Activated CD8-positive, alpha-beta memory T cell treated with anti-CD3 and anti-CD28 coated beads, Interleukin-2, amount 50 U/mL, for 48 hours (primary cell): ENCODE results near the gene IL4I1.
"Not testable (repeated sequence)": the region's sequence is repeated elsewhere in the genome, so short reads cannot be mapped to it uniquely, and the experiment has no call there.

Experiments
- DNase-seq: peaks from one replicate; pipeline ENCODE4 v3.0.0-alpha.2; 2020

IL4I1 gene, protein sequence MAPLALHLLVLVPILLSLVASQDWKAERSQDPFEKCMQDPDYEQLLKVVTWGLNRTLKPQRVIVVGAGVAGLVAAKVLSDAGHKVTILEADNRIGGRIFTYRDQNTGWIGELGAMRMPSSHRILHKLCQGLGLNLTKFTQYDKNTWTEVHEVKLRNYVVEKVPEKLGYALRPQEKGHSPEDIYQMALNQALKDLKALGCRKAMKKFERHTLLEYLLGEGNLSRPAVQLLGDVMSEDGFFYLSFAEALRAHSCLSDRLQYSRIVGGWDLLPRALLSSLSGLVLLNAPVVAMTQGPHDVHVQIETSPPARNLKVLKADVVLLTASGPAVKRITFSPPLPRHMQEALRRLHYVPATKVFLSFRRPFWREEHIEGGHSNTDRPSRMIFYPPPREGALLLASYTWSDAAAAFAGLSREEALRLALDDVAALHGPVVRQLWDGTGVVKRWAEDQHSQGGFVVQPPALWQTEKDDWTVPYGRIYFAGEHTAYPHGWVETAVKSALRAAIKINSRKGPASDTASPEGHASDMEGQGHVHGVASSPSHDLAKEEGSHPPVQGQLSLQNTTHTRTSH

DNA sequence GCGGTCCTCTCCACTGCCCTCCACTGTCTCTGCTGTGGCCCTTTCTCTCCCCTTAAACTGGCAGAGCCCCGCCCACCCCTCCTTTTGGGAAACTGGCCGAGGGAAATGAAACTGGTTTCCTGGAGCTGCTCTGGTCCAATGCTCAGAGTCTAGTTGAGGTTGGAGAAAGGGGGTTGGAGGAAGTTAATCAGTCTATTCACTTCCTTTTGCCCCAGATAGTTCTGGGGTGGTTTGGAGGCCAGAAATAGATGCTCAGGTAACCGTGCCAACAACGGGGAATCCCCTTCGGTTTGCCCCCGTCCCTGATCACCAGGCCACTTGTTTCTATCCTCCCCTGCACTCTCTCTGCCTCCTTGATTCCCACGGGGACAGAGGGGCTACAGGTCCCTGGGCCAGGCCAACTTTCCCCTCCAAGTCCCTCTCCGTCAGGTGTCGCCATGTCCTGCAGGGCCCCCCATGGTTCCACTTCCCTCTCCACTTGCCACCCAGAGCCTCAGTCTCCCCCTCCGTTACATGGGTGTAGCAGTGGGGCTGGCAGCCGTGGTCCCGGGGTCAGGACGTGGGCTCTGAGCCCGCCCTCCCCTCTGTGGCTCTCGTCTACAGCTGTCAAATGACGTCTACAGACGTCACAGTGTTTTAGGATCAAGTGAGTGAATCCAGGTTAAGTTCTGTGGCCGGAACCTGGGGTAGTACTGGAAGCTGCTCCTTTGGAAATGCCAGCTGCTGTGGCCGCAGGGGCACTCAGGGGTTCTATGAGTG, at the start of gene IL4I1:
Gene IL4I1 (minus strand): TSS at position 25 of the 759 bp plus-strand sequence. CDS start 727 bp downstream, outside the sequence.
- DNase-seq, result peak; percentile 78

DNA sequence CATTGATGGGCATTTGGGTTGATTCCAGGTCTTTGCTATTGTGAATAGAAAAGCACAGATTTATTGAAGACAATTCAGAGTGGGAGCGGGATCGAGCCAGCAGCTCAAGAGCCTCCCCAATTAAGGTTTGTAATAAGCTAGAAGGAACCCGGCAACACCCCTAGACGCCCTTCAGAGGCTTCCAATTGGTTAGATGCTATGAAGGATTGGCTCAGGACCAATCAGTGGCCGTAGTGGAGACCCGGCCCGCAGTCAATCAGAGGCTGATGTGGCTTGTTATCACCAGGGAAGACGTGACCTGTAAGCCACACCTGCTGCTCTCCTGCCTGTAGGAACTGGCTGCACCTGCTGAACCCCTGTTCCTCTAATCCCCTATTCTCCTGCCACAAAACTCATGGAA, 49.7 kb upstream of the IL4I1 start:
- DNase-seq, result no peak

- not testable (repeated sequence) for DNase-seq
These were observed 47.9 kb upstream of the IL4I1 start for GRCh38 chr19:49944567-49944966.

DNA sequence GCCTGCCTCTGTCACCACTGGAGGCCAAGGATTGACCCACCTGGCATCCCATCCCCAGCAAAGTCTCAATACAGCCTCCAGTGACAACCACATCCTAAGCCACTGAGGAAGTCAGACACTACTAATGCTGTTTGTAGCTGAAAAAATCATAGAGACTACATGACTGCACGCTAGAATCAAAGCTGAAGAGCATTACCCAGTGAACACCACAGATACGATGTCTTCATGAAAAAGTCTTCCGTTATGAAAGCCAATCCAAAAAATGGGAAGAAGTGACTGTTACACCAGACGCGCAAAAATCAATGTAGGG, 43.8 kb upstream of the IL4I1 start:
- no peak for DNase-seq

GRCh38 chr19:49939721-49940481, 43.2 kb upstream of the IL4I1 start:
- DNase-seq, result no peak

DNA sequence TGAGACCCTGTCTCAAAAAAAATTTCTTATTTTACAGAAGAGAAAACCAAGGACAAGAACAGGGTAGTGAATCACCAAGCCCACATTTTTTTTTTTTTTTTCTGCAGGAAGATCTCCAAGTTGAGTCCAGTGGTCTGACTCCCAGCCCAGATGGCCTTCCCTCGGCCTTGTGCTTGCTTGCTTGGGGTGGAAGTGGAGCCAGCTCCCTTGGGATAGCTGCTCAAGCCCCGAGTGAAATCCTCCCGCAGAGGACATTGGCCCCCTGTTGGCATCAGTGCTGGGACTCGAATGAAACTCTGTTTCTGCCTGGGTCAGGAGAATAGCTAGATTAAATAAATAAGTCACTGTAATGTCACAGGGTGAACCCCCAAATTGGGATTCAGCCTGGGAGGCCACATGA, 42.0 kb upstream of the IL4I1 start:
- no peak for DNase-seq

DNA sequence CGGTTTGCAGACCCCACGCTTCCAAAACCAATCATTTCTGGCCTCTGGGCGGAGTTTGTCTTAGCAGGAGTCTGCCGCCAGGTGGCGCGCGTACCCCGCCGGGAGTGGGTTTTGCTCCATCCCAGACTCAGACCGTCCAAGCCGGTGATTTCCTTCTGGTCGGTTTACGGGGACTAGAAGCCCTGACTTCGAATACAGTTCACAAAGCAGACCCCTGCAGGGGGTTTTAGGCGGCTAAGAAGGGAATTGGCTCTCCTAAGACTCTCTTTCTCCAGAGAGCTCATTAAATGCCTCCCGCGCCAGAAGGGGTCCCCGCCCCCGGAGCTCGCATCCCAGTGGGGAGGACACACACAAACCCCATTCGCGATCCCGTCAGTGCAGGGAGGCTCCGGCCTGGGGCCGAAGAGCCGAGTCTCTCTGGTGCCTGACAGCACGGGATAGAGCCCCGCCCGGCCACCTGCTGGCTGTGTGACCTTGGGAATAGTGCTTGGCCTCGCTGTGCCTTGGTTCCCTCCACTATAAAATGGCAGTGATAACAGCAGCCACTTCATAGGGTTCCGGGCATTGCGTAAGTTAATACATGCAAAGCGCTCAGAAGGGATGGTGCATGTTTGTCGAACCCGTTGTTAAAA, 41.2 kb upstream of the IL4I1 start:
- peak; percentile 98 for DNase-seq

- DNase-seq, result no peak
These were observed 39.9 kb upstream of the IL4I1 start for GRCh38 chr19:49936549-49936948.

DNA sequence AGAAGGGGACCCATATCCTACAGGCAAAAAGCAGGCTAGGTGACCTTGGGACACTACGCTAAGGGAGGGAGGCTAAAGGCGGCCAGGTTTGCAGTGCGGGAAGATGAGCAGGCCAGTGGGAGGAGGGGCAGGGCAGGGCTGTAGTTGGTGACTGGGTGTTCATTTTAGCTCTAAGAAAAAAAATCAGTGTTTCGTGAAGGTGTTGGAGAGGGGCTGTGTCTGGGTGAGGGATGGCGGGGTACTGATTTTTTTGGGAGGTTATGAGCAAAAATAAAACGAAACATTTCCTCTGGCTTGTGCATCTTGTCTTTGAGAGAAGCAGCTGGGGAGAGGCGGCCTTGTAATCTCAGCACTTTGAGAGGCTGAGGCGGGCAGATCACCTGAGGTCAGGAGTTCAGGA, 37.0 kb upstream of the IL4I1 start:
- DNase-seq, result no peak

- DNase-seq, result no peak
These were observed 36.0 kb upstream of the IL4I1 start for GRCh38 chr19:49932731-49933131.

DNA sequence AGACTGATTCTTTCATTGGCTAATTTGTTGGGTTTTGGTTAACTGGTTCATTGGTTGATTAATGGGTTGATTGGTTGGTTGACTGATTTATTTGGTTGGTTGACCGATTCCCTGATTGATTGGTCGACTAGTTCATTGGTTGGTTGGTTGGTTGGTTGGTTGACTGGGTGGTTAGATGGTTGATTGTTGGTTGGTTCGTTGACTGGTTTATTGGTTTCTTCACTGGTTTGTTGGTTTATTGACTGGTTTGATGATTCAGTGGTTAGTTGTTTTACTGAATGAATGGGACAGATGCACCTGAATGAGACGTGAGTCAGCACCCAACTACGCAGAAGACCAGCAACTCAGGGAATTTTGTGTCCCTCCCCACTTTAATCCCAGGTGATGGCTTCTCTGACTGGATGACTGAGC, 35.4 kb upstream of the IL4I1 start:
- no peak for DNase-seq

- DNase-seq, result no peak
These were observed 34.8 kb upstream of the IL4I1 start for GRCh38 chr19:49931293-49932040.

DNA sequence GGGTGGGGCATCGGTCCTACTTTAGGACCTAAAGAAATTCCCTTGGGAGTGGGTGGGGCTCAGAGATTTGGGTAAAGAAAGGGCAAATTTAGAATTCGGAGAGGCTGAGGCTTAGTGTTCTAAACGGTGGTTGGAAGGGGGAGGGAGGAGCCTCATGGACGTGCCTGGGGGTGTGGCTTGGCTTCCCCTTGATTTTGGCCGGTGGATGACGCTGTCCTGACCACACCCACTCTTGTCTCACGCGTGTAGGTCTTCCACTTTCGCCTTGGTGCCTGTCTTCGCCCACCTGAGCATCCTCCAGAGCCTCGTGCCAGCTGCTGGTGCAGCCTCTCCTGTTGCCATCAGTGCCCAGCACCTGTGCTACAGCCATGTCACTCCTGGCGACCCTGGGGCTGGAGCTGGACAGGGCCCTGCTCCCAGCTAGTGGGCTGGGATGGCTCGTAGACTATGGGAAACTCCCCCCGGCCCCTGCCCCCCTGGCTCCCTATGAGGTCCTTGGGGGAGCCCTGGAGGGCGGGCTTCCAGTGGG, 33.9 kb upstream of the IL4I1 start:
- no peak for DNase-seq

DNA sequence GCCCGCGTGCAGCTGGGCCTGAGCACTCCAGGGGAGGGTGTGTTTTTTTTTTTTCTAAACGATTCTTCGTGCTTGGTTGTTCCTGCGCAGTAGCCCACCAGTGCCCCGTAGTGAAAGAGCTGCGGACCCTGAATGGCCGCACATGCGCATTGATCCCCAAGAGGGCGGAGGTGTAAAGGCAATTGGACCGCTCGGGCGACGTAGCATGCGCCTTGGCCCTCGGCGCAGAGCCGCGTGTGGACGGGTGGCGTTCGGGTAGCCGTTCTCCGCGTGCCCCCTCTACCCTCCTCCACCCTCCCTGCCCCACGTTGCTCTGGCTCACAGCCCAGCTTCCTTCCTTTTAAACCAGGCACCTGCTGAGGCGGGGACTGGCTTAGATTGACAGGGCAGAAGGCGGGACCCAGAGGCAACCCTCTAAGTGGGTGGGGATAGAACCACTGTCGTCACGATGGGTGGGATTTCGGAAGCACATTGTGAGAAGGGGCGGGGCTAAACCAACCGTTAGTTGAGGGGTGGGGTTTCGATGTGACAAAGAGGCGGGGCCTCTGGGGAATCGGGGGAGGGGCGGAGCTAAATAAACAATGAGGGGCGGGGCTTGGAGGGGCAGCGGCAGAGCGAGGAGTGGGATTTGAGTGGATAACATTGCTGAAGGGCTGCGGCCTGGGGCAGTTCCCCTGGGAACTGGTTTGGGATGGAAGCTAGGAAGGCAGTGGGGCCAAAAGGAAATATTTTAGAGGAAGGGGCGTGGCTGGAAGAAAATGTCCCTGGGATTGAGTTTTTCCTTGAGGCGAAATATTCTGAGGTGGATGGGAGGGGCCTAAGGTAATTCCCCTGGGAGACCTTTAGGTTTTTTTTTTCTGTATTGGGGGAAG, 33.2 kb upstream of the IL4I1 start:
- DNase-seq, result peak; percentile 93

DNA sequence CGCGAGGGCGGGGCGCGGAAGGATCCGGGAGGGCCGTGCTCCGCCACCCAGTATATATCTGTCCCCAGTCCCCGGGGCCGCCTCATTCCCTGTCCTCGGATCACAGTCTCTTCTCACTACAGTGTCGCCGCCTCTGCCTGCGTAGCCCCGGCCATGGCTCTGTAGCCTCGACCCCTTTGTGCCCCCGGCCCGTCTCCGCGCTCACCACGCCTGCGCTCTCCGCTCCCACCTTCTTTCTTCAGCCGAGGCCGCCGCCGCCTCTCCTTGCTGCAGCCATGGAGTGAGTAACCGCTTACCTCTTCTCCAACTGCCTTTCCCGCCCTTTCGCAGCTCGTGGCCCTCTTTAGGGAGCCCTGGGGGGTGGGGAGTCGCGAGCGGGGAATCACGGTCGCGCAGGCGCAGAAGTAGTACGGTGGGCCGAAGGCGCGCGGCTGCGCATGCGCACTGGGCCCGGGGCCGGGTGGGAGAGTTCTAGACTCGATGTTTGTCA, 32.5 kb upstream of the IL4I1 start, which contains the start of the genes ATF5 and NUP62:
Gene ATF5 (plus strand): TSS at position 85 of the 490 bp plus-strand sequence. CDS start 1,646 bp downstream, outside the sequence.
Gene NUP62 (minus strand): TSS at position 384 of the 490 bp plus-strand sequence. CDS start 19,697 bp downstream, outside the sequence.
- DNase-seq, result peak; percentile 99

GRCh38 chr19:49927526-49928264, 31.0 kb upstream of the IL4I1 start:
- no peak for DNase-seq

GRCh38 chr19:49926515-49926914, 29.8 kb upstream of the IL4I1 start:
- DNase-seq, result no peak

DNA sequence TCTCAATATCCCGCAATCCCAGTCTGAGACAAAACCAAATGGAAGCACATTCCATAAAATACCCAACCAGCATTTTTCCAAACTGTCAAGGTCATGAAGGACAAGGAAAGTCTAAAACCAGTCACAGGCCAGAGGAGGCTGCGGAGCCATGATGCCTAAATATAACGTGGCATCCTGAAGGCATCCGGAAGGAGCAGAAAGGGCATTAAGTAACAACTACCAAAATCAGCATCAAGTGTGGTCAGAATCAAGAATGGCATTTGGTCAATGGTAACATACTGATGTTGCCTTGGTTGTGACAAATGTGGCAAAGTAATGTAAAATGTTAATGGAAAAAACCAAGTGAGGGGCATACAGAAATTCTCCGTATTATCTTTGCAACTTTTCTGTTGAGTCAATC, 28.8 kb upstream of the IL4I1 start:
- no peak for DNase-seq

- not testable (repeated sequence) for DNase-seq
These were observed 28.2 kb upstream of the IL4I1 start for GRCh38 chr19:49924881-49925210.
